K562 (cell line): ENCODE results near the gene MTPN. TPM values are rescaled to one million over a fixed set of nuclear protein-coding genes. Genes with fewer than 3 reads are reported as not detected.

Source experiments
- ARNT ChIP-seq, 2 experiments: fragments of 450-650 bp; IDR thresholded peaks; 2 replicates each; pipeline ENCODE4 v1.6.1; 2016; ENCODE audit warnings: mild to moderate bottlenecking in 1 of 2
- CHD1 ChIP-seq: fragments of 200-600 bp; sonication (generic); IDR thresholded peaks from one replicate; pipeline ENCODE4 v1.6.1; 2012; ENCODE audit warnings: mild to moderate bottlenecking, moderate library complexity, low read length, inconsistent platforms
- CXXC5 ChIP-seq: fragments of 250-450 bp; sonication (Bioruptor Pico); IDR thresholded peaks from 2 replicates; pipeline ENCODE4 v1.8.0; 2022; ENCODE audit warnings: inconsistent platforms, mild to moderate bottlenecking, moderate library complexity
- E2F1 ChIP-seq: sonication (generic); formaldehyde crosslinking; IDR thresholded peaks from 2 replicates; pipeline ENCODE4 v1.8.1; 2023; ENCODE audit warnings: mild to moderate bottlenecking, missing genetic modification reagents, moderate library complexity
- FOS ChIP-seq: IDR thresholded peaks from 3 replicates; pipeline ENCODE4 v1.6.1; 2011; ENCODE audit not compliant: insufficient read length; ENCODE audit errors: extremely low read depth
- GATAD2A ChIP-seq: fragments of 450-650 bp; IDR thresholded peaks from 2 replicates; pipeline ENCODE4 v1.6.1; 2017
- HNRNPUL1 ChIP-seq: fragments of 200-400 bp; formaldehyde crosslinking; IDR thresholded peaks from 2 replicates; pipeline ENCODE4 v1.6.1; 2017; ENCODE audit warnings: low read length
- HSF4 ChIP-seq: fragments of 250-450 bp; sonication (Bioruptor Pico); IDR thresholded peaks from 2 replicates; pipeline ENCODE4 v2.1.2; 2022; ENCODE audit warnings: mild to moderate bottlenecking, moderate library complexity, borderline replicate concordance
- KAT2B ChIP-seq: IDR thresholded peaks from one replicate; pipeline ENCODE4 v1.6.1; 2012; ENCODE audit warnings: low read depth, mild to moderate bottlenecking, control low read depth, inconsistent platforms, low read length, moderate library complexity
- PPARD ChIP-seq: fragments of 250-450 bp; sonication (Bioruptor Pico); IDR thresholded peaks from 2 replicates; pipeline ENCODE4 v1.8.0; 2022; ENCODE audit warnings: inconsistent platforms, mild to moderate bottlenecking, moderate library complexity
- TCFL5 ChIP-seq: fragments of 250-450 bp; sonication (Bioruptor Pico); conservative IDR thresholded peaks from 2 replicates; pipeline ENCODE4 v1.6.1; 2021; ENCODE audit warnings: mild to moderate bottlenecking, moderate library complexity, matching md5 sums
- ZNF408 ChIP-seq: fragments of 250-450 bp; sonication (Bioruptor Pico); IDR thresholded peaks from 2 replicates; pipeline ENCODE4 v1.4.0; 2020; ENCODE audit warnings: low read depth, mild to moderate bottlenecking, moderate library complexity
- ZNF583 ChIP-seq: fragments of 250-450 bp; sonication (Bioruptor Pico); IDR thresholded peaks from 2 replicates; pipeline ENCODE4 v1.4.0; 2020
- ZNF764 ChIP-seq: fragments of 250-450 bp; sonication (Bioruptor Pico); IDR thresholded peaks from 2 replicates; pipeline ENCODE4 v1.4.0; 2020; ENCODE audit warnings: low read depth, mild to moderate bottlenecking, moderate library complexity
- ZSCAN29 ChIP-seq: fragments of 450-650 bp; IDR thresholded peaks from 2 replicates; pipeline ENCODE4 v1.6.1; 2017
- polyA plus RNA-seq, 8 experiments: library from polyadenylated mRNA; depleted of rRNA in 4 of 8; stranded (reverse) in 5 of 8; unstranded in 3 of 8; fragments of >200 nt; fragmentation: Nextera tagmentation in 2 of 8; fragmentation: Illumina TruSeq in 1 of 8; extraction: Ambion mirVana in 2 of 8; extraction: Trizol in 1 of 8; gene quantifications; 2 replicates each; pipeline versions ENCODE4 v1.2.1 to v1.2.3, GENCODE V29; 2011 to 2014; ENCODE audit warnings: inconsistent platforms in 1 of 8, missing spikeins in 1 of 8
- total RNA-seq, 7 experiments: library from RNA; depleted of rRNA in 6 of 7; stranded (reverse); fragments of >200 nt in 6 of 7; fragmentation: Illumina TruSeq in 2 of 7; extraction: Trizol in 2 of 7; gene quantifications; 2 replicates each; pipeline versions ENCODE4 v1.2.1 to v1.2.3, GENCODE V29; 2011 to 2021; ENCODE audit warnings: low replicate concordance in 1 of 7
- TF ChIP-seq, protein P1 (sequence below): sonication (generic); formaldehyde crosslinking; IDR thresholded peaks from 2 replicates; pipeline ENCODE4 v1.8.1; 2023; ENCODE audit warnings: missing genetic modification reagents, mild to moderate bottlenecking, borderline replicate concordance
- TF ChIP-seq, protein P2 (sequence below): fragments of 250-450 bp; sonication (Bioruptor Pico); IDR thresholded peaks from 2 replicates; pipeline ENCODE4 v1.8.0; 2021; ENCODE audit warnings: mild to moderate bottlenecking, moderate library complexity
- TF ChIP-seq, protein P3 (sequence below): sonication (generic); formaldehyde crosslinking; IDR thresholded peaks from 2 replicates; pipeline ENCODE4 v1.8.0; 2022; ENCODE audit warnings: missing genetic modification reagents, mild to moderate bottlenecking, borderline replicate concordance

Gene MTPN
- total and polyA plus RNA-seq, 9 of the 15 experiments (the other 6 are each of a cell fraction or from before 2014, with no cell fraction given), result 68.5 to 261 (median 156) TPM

DNA sequence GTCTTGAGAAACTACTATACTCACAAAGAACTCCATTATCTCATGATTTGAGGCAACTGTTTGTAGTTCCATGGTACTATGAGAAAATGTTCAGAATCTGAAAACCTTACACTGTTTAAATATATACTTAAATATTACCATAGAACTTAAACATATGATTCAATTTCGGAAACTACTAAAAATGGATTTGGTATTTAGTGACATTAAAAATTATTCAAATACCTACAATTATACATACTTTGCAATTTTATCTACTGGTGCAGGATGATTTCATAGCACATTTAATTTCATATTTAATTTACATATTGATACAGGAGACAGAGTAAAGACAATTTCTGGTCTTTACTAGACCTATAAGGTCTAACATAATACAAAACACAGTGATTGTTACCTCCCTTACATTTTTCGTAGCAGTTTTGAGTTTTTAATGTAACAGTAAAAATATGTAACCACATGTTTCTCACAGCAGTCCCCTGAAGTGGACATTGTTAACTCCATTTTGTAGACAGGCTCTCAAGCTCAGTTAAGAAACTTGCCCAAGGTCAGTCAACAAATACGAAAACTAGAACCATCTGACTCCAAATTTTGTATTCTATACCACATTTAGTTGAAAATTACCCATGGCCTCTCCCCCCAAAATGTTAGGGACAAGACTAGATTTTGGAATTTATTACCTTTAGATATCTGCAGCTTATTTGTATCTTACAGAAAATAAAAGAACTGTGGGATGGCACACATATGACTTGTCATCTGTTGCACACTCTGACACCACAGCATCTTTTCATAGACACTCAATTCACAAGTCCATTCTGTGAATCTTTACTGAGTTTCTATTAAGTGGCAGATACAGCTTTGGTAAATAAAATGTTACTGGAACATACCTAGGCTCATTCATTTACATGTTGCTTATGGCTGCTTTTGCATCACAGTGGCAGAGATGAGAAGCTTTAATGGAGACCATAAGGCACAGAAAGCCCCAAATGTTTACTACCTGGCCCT lies 36.8 kb downstream of the MTPN start (continued):
- TF ChIP-seq, protein P1, sequence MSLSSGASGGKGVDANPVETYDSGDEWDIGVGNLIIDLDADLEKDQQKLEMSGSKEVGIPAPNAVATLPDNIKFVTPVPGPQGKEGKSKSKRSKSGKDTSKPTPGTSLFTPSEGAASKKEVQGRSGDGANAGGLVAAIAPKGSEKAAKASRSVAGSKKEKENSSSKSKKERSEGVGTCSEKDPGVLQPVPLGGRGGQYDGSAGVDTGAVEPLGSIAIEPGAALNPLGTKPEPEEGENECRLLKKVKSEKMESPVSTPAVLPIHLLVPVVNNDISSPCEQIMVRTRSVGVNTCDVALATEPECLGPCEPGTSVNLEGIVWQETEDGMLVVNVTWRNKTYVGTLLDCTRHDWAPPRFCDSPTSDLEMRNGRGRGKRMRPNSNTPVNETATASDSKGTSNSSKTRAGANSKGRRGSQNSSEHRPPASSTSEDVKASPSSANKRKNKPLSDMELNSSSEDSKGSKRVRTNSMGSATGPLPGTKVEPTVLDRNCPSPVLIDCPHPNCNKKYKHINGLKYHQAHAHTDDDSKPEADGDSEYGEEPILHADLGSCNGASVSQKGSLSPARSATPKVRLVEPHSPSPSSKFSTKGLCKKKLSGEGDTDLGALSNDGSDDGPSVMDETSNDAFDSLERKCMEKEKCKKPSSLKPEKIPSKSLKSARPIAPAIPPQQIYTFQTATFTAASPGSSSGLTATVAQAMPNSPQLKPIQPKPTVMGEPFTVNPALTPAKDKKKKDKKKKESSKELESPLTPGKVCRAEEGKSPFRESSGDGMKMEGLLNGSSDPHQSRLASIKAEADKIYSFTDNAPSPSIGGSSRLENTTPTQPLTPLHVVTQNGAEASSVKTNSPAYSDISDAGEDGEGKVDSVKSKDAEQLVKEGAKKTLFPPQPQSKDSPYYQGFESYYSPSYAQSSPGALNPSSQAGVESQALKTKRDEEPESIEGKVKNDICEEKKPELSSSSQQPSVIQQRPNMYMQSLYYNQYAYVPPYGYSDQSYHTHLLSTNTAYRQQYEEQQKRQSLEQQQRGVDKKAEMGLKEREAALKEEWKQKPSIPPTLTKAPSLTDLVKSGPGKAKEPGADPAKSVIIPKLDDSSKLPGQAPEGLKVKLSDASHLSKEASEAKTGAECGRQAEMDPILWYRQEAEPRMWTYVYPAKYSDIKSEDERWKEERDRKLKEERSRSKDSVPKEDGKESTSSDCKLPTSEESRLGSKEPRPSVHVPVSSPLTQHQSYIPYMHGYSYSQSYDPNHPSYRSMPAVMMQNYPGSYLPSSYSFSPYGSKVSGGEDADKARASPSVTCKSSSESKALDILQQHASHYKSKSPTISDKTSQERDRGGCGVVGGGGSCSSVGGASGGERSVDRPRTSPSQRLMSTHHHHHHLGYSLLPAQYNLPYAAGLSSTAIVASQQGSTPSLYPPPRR (CRISPR knock-in tag), result no peak
- TF ChIP-seq TCFL5 (CRISPR knock-in tag) (no peak), ZNF408 (CRISPR knock-in tag) (no peak), ZNF764 (CRISPR knock-in tag) (no peak), ZSCAN29 (no peak), PPARD (CRISPR knock-in tag) (0 out of 2 replicates have a peak, but pooled peaks have one; percentile 20), FOS (no peak), ARNT (IDR thresholded peaks at IDR 0.05) (no peak), CHD1 (no peak), E2F1 (CRISPR knock-in tag) (no peak), ZNF583 (CRISPR knock-in tag) (0 out of 2 replicates have a peak, but pooled peaks have one; percentile 62), KAT2B (no peak), CXXC5 (CRISPR knock-in tag) (peak; percentile 83), GATAD2A (no peak), HNRNPUL1 (no peak), HSF4 (CRISPR knock-in tag) (peak; percentile 91; the same call in 1 of the 2 replicates)
- TF ChIP-seq, protein P2, sequence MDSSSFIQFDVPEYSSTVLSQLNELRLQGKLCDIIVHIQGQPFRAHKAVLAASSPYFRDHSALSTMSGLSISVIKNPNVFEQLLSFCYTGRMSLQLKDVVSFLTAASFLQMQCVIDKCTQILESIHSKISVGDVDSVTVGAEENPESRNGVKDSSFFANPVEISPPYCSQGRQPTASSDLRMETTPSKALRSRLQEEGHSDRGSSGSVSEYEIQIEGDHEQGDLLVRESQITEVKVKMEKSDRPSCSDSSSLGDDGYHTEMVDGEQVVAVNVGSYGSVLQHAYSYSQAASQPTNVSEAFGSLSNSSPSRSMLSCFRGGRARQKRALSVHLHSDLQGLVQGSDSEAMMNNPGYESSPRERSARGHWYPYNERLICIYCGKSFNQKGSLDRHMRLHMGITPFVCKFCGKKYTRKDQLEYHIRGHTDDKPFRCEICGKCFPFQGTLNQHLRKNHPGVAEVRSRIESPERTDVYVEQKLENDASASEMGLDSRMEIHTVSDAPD, result 0 out of 2 replicates have a peak, but pooled peaks have one; percentile 37
- TF ChIP-seq, protein P3, sequence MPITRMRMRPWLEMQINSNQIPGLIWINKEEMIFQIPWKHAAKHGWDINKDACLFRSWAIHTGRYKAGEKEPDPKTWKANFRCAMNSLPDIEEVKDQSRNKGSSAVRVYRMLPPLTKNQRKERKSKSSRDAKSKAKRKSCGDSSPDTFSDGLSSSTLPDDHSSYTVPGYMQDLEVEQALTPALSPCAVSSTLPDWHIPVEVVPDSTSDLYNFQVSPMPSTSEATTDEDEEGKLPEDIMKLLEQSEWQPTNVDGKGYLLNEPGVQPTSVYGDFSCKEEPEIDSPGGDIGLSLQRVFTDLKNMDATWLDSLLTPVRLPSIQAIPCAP (CRISPR knock-in tag), result no peak
